Colon (tissue), 2 donors: ENCODE measurements around the gene KCNN3.
"Not testable (repeated sequence)": the region's sequence is repeated elsewhere in the genome, so short reads cannot be mapped to it uniquely, and the experiment has no call there.

Source experiments
- FAIRE-seq: peaks from 2 replicates; lab custom pipeline; 2012; peaks lifted over from hg19 to GRCh38; lab: Jason Lieb, UNC
- donor health status: control.
- donor health status: control.

The KCNN3 gene

DNA sequence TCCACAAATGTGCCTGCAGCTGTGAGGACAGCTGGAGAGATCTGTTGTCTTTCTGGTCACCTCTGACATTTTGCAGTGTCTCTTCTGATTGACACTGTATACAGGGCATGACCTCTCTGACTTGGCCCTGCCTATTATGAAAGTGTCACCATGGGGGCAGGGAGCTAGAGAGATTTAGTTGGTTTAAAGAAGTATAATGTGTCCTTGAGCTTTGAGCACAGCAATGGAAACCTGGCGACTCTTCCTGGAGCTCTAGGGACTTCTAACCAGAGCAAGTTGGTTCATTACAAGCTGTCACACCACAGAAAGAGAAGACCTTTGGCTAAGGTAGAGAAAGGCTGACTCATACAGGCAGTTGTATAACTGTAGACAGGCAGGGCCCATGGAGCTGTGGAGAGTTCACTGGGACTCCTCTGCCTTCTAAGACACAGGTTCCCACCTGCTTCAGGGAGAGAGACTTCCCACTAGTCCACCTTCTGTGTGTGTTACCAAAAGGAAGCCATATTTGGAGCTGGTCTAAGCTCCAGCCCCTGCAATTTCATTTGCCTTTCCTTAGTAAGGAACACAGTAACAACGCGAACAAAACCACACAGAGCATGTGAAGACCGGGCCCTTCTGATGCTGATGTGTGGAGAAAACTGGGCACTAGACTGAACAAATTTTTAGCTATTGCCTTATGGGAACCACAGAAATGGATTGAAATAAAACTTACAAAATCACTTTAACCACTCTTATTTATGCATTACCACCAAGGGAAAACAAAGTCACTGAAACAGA lies 171.6 kb downstream of the KCNN3 start:
- no peak for FAIRE-seq

DNA sequence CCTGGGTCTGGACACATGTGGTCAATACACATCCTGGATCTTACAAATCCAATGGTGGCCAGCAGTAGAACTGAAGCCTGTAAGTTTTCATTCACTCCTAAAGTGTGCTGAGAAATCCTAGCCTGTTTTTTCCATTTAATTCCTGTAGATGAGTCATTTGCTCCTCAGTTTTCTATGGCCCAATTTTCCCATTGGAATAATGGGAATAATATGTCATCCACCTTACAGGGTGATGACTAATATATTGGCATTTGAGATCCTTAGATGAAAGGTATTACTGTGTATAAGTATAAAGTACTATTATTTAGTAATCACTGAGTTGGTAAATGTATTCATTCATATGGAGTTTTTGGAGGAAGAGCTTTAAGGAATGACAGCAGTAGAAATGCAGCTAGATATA lies 172.4 kb downstream of the KCNN3 start:
- FAIRE-seq = no peak

- no peak for FAIRE-seq
Measured at GRCh38 chr1:154696456-154696855, 173.6 kb downstream of the KCNN3 start.

- no peak for FAIRE-seq
Measured at GRCh38 chr1:154695985-154696384, 174.1 kb downstream of the KCNN3 start.

DNA sequence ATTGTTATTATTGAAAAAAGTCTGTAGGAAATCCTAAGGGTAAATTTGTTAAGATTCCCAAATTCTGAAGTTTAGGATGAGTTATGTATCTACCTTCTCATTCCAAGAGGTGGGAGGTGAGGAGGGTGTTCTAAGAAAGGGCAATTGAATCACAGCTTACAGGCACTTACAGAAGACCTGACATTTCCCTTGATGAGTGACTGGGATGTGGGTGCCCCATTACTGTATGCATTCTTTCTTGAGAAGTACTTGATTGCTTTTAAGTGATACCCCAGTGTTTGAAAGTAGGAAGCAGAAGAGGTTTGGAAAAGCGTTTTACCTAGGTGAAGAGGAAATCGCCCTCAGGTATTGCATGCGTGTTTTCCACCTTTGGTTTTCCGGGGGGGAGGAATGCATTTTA lies 175.1 kb downstream of the KCNN3 start:
- no peak for FAIRE-seq

GRCh38 chr1:154689083-154689482 lies 181.0 kb downstream of the KCNN3 start:
- no peak for FAIRE-seq

- FAIRE-seq = no peak
Measured at GRCh38 chr1:154686507-154686906, 183.6 kb downstream of the KCNN3 start.

DNA sequence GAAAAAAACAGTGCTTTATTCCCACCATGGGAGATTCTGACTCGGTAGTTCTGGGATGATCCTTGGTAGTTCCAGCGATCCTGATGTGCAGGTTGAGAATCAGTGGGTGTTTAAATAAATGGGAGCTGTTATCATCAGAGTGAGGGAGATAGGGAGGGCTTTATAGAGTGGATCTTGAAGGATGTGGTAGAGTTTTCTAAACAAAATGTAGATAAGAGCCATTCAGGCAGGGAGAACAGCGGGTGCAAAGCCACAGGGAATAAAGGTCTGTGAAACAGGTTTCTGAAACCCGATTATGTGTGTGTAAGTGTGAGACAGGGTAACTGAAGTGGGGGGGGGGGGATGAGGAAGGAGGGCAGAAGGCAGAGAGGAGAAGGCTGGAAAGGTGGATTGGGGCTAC lies 186.3 kb downstream of the KCNN3 start:
- FAIRE-seq = no peak

GRCh38 chr1:154682254-154682653 lies 187.8 kb downstream of the KCNN3 start:
- no peak for FAIRE-seq

DNA sequence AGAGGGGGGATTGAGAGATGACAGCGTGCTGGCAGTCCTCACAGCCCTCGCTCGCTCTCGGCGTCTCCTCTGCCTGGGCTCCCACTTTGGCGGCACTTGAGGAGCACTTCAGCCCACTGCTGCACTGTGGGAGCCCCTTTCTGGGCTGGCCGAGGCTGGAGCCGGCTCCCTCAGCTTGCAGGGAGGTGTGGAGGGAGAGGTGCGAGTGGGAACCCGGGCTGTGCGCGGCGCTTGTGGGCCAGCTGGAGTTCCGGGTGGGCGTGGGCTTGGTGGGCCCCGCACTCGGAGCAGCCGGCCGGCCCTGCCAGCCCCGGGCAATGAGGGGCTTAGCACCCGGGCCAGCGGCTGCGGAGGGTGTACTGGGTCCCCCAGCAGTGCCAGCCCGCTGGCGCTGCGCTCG lies 192.2 kb downstream of the KCNN3 start:
- not testable (repeated sequence) for FAIRE-seq

GRCh38 chr1:154676847-154677246 lies 193.2 kb downstream of the KCNN3 start:
- FAIRE-seq = not testable (repeated sequence)

GRCh38 chr1:154674456-154674855 lies 195.6 kb downstream of the KCNN3 start:
- not testable (repeated sequence) for FAIRE-seq

- not testable (repeated sequence) for FAIRE-seq
Measured at GRCh38 chr1:154672245-154672644, 197.8 kb downstream of the KCNN3 start.

DNA sequence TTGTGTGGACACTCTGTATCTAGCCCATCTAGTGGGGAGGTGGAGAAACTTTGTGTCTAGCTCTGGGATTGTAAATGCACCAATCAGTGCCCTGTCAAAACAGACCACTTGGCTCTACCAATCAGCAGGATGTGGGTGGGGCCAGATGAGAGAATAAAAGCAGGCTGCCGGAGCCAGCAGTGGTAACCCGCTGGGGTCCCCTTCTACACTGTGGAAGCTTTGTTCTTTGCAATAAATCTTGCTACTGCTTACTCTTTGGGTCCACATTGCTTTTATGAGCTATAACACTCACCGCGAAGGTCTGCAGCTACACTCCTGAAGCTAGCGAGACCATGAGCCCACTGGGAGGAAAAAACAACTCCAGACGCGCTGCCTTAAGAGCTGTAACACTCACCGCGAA lies 198.7 kb downstream of the KCNN3 start:
- FAIRE-seq = not testable (repeated sequence)

GRCh38 chr1:154670310-154671270 lies 199.5 kb downstream of the KCNN3 start:
- not testable (repeated sequence) for FAIRE-seq

GRCh38 chr1:154669464-154670282 lies 200.4 kb downstream of the KCNN3 start:
- FAIRE-seq = no peak

- no peak for FAIRE-seq
Measured at GRCh38 chr1:154666051-154666790, 203.9 kb downstream of the KCNN3 start.

GRCh38 chr1:154664331-154665002 lies 205.6 kb downstream of the KCNN3 start:
- FAIRE-seq = no peak

GRCh38 chr1:154663471-154664060 lies 206.5 kb downstream of the KCNN3 start:
- no peak for FAIRE-seq

GRCh38 chr1:154661110-154661509 lies 209.0 kb downstream of the KCNN3 start:
- FAIRE-seq = no peak
